Hippocampal formation (tissue), 2 donors: ENCODE data around the gene PCNX3.

ENCODE experiments used
- DNase-seq, 2 donors: peaks; one replicate each; lab custom pipeline; 2025; lab: John Stamatoyannopoulos, UW

PCNX3 gene

DNA sequence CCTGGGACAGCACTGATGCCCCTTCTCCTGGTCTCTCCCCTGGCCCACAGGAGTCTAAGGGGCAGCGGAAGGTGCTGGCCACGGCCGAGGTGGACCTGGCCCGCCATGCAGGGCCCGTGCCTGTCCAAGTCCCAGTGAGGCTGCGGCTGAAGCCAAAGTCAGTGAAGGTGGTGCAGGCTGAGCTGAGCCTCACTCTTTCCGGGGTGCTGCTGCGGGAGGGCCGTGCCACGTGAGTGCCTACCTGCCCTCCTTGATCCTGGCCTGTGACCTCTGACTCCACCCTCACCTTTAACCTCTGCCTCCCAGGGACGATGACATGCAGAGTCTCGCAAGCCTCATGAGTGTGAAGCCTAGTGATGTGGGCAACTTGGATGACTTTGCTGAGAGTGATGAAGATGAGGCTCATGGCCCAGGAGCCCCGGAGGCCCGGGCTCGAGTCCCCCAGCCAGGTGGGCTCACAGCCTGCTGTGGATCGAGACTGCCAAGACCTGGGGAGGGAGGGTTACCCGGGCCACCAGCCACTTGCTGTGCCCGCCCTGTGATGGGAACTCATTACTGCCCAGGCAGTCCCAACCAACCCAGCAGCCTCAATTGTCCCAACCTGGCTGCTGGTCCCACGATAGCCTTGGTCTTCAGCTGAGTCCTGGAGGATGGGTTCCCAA, 35.4 kb upstream of the PCNX3 start:
- no peak for DNase-seq

DNA sequence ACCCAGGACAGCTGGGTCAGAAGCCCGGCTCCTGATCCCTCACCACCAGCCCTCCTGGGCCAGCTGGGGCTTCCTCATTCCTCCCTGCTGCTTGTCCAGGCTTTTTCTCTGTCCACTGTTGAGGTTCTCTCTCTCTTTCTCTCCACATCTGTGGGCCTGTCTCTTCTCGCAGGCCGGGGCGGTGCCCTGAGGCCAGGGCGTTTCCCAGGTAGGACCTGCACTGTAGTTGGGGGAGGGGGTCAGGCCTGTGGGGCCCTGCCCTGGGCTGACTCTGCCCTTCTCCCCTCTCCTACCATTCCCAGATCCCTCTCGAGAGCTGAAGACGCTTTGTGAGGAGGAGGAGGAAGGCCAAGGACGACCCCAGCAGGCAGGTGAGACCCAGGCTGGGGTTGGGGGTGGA, 34.8 kb upstream of the PCNX3 start:
- no peak for DNase-seq

DNA sequence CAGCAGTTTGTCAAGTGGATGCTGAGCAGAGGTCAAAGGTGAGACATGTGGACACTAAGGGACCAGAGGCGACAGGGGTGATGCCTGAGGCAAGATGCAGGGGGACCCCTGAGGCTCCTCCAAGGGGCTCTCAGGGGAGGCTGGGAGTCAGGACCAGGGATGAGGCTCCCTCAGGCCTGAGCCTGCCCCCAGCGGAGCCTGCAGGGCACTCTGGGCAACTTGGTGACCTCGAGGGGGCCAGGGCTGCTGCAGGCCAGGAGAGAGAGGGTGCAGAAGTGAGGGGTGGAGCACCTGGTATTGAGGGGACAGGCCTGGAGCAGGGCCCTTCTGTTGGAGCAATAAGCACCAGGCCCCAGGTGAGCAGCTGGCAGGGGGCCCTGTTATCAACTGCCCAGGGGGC, 33.6 kb upstream of the PCNX3 start:
- no peak for DNase-seq

DNA sequence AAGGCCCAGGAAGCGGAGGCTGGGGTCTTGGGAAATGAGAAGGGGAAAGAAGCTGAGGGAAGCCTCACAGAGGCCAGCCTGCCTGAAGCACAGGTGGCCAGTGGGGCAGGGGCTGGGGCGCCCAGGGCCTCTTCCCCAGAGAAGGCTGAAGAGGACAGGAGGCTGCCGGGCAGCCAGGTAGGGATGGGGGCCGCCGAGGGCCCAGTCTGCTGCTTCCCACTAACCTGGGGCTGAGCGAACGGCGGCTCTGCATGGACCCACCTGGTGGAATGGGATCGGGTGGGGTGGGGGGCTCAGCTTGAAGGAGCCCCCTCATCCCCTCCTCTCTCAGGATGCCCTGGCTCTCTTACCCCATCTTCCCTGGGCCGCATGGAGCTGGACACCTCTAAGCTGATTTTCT, 32.0 kb upstream of the PCNX3 start:
- no peak for DNase-seq

DNA sequence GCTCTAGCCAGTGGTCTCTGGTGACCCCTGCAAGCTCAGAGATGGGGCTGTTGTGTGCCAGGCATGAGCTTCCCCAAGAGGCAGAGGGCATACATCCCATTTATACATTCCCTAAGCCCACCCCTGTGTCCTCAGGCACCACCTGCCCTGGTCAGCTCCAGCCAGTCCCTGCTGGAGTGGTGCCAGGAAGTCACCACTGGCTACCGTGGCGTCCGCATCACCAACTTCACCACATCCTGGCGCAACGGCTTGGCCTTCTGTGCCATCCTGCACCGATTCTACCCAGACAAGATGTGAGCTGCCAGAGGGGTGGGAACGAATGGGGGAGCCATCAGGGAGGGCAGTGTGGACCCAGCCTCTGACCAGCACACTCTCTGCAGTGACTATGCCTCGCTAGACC, 31.5 kb upstream of the PCNX3 start:
- no peak for DNase-seq

DNA sequence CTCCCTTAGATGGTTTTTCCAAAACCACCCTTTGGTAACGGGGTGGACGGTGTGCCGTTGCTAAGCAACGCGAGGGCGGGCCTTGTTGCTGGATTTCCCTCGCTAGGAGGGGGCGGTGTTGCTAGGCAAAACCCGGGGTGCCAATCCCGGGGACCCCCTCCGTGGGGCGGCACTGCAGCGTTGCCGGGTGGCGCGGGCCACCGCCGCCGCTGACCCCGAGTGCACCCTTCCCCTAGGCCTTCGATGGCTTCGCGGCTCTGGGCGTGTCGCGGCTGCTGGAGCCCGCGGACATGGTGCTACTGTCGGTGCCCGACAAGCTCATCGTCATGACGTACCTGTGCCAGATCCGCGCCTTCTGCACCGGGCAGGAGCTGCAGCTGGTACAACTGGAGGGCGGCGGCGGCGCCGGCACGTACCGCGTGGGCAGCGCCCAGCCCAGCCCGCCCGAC, 30.8 kb upstream of the PCNX3 start:
- peak in 1 of 2 donors; percentile 6 for DNase-seq

DNA sequence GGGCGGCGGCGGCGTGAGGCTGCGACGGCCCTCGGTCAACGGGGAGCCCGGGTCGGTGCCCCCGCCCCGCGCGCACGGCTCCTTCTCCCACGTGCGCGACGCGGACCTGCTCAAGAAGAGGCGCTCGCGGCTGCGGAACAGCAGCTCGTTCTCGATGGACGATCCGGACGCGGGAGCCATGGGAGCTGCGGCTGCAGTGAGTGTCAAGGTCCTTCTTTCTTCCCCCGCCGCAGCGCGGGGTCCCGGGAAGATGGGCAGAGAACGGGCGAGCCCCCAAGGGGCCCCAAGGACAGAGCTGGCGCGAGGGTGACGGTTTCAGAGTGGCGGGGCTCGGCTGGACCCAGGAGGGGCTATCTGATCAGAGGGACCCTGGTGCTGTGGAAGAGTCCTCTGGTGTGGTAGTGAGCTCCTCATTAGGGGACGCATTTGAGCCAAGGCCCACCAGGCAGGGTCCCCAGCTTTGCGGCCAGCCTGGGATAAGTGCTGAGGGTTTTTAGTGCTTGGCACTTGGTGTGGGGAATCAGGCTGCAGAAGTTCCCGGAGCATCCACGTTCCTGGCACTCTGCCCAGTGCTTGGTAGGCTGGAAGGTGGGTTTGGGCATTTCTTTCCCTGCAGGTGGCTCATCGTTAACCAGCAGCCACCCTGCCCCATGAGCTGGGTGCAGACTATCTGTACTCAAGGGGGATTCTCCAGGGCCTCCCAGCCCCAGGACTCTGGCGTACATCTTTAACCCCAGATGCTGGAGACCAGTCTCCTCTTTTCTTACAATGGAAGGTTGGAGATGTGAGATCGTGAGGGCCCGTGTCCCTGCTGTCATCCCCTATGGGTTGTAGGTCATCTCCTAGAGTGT, 30.0 kb upstream of the PCNX3 start:
- no peak for DNase-seq

DNA sequence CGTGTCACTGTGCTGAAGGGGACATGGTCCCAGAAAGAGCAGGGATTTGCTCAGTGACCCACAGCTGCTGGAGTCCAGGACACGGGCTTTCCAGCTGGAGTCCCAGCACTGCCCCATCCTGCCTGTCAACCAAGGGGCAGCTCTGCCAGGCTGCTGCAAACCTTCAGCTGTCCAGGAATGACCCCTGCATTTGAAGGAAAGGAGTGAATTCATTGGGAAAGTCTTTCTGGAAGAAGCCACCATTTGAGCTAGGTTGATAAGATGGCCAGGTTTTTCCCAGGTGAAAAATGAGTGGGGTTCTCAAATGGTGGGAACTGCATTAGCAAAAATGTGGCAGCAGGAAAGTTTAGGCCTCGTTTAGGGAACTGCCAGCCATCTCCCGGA, 29.3 kb upstream of the PCNX3 start:
- no peak for DNase-seq

DNA sequence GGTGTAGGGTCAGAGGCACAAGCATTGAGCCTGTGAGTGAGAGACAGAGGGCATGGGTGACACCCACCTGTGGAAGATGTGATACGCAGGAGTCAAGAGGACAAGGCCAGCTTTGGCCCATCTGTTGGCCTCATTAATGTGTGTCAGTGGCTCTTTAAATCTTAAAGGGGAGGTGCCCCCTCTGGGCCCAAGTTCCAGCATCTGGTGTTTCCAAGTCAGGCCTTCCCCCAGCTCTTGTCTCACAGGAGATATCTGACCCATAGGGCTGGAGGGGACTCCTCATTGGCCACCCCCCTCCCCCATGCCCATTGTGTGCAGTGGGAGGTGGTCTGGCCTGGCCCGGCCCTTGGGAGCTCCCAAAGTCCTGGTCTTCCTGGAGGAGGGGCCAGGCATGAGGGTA, 28.9 kb upstream of the PCNX3 start:
- DNase-seq, result no peak

DNA sequence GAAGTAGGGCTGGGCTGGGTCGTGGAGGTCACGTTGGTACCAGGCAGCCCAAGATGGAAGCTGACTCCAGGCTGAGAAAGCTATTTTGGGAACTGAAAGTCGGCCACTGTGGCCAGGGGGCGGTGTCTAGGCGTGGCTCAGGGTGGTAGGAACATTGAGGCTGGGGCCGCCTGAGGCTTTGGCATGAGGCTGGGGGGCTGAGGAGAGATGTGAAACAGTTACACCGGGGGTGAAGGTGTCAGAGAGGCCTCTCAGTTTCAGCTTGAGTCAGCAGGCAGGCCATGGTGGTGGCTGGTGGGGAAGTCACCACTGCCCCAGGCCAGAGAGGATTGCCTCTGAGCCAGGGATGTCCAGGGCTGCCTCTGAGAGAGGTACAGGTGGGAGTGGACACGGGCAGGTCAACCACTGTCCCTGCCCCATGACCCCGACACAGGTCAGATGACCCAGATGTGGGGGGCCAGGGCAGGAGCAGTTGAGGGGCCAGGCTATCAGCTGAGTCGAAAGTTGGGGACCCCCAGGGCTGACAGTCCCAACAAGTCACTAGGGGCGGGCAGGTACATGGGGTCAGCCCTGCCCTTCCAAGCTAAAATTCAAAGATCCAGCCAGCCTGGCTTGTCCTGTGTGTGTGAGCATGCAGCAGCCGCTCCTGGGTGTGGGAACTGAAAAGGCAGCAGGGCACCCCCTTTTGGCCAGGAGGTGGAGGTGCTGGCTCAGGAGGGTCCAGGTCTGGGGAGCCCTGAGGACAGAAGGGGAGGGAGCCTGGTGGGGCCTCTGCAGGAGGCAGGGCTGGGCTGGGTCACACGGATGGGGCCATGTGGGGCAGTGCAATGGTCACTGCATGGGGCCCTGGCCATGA, 27.1 kb upstream of the PCNX3 start:
- no peak for DNase-seq

DNA sequence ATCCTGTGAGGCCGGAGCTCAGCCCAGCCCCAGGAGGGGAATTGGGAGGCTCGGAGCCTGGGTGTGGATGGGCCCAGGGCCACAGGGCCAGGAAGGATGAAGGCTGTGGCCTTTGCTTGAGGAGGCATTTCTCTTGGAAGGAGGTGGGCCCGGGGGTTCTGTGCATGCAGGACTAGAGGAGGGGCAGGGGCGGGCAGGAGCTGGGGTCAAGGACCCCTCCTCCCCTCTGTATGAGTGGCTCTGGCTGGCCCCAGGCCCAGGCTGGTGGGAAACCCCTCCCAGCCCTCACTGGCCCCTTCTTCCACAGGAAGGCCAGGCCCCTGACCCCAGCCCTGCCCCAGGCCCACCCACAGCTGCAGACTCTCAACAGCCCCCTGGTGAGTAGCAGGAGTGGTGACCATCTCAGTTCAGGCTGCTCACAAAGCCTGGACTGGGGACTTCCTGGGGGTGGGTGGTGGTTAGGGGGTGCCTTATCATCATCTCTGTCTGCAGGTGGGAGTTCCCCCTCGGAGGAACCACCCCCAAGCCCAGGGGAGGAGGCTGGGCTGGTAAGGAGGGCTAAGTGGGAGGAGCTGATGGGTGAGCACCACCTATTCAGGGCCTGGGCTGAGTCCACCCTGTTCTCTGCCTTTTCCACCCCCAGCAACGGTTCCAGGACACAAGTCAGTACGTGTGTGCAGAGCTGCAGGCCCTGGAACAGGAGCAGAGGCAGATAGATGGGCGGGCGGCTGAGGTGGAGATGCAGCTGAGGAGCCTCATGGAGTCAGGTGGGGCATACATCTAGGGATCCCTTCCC, 25.9 kb upstream of the PCNX3 start:
- DNase-seq, result no peak

DNA sequence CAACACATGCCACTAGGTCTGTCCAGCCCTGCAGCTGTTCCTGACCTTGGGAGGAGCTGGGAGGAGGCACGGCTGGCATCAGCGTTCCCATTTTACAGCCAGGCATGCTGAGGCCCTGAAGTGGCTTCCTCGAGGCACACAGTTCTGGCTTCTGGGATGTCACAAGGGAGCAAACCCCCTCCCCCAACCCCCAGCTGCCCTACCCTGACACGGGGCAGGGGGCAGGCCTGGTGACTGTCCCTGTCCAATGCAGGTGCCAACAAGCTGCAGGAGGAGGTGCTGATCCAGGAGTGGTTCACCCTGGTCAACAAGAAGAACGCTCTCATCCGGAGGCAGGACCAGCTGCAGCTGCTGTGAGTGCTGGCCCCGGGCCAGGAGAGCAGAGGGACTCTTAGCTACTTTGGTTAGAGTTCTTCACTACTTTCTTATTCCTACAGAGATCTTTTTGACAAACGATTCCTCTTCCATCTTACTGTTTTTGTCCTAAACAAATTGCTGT, 25.3 kb upstream of the PCNX3 start:
- no peak for DNase-seq

DNA sequence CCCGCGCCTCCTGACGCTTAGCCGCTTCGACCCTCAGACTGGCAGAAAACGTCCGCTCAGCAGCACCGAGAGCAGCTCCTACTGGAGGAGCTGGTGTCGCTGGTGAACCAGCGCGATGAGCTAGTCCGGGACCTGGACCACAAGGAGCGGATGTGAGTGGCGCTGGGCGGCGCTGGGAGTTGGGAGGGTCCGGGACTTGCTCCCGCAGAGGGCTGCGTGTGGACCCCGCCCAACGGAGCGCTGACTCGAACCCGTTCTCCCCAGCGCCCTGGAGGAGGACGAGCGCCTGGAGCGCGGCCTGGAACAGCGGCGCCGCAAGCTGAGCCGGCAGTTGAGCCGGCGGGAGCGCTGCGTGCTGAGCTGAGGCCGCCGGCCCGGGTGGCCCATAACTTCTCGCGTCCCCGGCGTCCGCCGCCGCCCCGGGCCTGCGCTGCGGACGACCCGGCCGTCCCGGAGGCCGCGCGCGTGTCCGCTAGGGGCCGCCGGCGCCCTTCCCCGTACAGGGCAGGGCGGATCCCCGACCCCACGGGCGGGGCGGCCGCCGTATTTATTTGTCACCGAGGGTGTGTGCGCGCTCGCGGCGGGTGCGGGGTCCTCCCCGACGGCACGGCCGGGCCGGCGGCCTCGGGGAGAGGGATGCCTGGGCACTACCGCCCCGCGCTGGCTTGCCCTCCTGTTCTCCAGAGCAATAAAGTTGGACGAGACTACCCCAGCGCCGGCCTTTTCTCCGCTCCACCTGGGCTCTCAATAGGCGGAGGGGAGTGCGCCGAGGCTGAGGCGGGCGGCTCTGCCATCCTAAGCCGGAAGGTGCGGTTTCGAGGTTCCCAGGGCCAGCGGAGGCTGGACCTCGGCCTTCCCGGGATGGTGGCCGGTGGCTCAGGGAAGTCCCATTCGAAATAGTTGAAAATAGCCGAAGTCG, 23.4 kb upstream of the PCNX3 start:
- DNase-seq, result no peak

DNA sequence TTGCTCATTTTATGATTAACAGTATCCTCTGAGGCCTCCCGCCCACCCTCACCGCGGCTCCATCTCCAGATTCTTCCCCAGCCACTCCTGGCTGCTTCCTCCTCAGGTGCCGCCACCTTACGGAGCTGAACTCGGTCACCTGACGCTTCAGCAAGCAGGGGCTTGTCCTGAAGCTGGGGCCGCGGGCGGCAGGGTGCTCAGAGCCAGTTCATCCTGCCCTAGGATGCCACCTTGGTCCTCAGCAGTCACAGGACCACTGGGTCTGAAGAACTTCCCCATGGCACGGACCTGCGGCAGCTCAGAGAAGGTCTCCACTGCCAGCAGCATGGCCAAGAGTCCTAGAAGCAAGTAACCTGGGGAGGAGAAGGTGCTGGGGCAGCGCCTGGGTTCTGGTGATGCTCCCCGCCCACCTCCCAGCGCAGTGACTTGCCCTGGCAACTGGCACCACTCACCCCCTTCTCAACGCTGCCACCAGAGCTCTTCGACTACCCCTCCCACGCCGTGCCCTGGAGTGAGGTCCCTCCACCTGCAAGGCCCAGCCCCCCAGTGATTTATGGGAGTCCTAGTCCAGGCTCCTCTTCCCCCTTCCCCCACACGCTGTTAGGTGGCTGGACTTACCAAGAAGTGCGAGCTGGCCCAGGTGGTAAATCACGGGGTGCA, 22.6 kb upstream of the PCNX3 start:
- no peak for DNase-seq

DNA sequence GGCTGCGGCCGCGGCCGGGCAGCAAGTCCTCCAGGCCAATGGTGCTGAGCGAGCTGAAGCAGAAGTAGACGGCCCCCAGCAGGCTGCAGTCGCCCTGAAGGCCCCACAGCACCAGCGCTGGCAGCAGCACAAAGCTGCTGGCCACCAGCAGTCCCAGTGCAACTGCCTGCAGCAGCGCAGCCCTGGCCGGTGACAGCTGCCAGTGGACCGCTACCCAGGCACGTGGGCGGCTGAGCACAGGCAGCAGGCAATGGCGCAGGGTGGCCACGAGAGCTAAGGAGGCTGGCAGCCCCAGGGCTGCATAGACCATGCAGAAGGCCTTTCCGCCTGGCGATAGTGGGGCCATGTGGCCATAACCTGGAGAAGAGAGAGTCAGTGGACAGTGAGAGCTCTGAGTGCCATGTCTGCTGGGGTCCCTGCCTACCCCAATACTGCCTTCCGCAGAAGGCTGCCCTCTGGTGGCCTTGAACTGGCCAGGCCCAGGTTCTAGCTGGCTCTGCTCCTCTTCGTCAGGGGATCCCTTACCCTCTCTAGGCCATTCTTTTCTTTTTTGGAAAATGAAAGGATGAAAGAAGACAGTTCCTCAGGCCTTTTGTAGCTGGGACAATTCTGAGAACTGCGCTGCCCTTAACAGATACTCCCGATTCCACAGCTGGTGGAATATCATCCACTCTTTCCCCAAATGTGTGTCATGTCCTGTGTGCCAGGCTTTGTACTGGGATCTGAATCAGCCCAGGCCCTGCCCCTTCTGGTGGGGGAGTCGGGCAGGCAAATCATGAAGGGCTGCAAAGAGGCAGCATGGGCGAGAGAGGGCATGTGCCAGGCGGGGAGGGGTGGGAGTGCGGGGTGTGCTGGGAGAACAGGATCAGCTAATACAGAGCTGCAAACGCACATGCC, 21.8 kb upstream of the PCNX3 start:
- DNase-seq, result peak; percentile 60 to 76

DNA sequence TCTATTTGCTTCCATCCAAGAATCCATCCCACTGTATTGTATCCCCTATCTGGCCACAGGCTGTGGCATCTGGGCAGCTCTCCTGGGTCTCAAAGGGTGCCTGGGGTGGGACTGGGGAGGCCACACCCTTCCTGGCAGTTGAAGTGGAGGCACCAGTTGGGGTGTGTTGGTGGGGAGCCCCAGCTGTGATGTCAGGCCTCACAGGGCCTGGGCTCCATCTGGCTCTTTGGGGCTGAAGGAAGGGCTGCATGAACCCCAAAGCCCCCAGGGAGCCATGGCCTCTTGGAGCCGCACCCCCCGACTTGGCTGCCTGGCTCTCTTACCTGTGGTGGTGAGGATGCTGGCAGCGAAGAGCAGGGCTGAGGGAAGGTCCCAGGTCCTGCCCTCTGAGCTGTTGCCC, 20.4 kb upstream of the PCNX3 start:
- DNase-seq, result no peak

DNA sequence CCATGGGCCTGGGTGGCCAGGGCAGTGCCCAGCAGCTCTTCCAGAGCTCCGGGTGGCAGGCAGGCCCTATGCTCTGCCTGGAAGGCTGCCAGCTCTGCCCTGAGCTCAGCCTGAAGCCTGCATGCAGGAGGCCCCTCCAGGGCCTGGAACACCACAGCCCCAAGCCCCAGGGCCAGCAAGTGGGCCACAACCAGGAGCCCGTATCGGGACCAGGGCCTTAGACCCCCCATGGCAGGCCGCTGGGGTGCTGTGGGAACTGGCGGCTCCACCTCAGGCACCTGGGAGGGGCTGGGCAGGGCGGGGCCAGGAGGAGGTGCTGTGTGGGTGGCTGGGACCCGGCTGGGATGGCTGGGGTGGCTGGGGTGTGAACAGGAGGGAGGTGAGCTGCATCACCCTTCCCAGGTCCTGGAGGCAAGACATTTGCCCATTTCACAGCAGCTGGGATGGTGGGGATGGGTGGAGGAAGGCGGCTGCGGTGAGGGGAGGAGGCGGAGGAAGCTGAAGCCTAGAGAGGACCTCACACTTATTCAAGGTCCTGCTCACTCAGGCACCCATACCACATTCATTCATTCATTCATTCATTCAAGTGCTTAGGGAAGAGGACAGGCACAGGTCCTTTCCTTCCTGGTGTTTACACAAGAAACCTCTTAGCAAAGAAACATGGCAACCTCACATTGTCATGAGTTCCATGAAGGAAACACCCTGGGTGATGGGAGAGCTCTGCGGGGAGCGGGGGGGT, 19.9 kb upstream of the PCNX3 start, which contains the start of gene KCNK7:
KCNK7 (minus strand) TSS at position 258 of the 739 bp plus-strand sequence; CDS start at position 230, 28 bp downstream.
- DNase-seq, result no peak

DNA sequence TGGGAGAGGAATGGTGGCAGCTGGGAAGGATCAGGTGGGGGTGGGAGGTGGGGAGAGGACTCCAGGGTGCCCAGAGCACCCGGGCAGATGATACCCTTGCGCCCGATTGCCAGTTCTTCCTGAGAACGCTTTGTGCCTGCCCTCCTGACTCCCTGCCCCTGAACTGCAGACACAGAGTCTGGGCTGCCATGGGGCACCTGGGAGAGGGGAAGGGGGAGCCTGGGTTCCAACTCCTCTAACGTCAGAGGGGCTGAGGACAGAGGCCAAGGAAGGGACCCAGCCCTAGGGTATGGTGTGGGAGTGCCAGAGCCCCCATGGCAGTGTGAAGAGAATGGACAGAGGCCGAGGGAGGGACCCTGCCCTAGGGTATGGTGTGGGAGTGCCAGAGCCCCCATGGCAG, 19.1 kb upstream of the PCNX3 start:
- no peak for DNase-seq
